Measurements from ENCODE around the gene PATE2. TPM values are rescaled to one million over a fixed set of nuclear protein-coding genes. Genes with fewer than 3 reads are reported as not detected.

The PATE2 gene
- total RNA-seq (2016; rRNA removed; fragmentation: Illumina TruSeq; extraction: Trizol) (not detected in 2 replicates), polyA plus RNA-seq (2011; rRNA removed) (not detected in 2 replicates), polyA minus RNA-seq (2011; rRNA and poly(A)+ RNA removed; ENCODE audit: low replicate concordance) (not detected in 2 replicates), Bru-seq, nascent RNA (not detected), BruChase-seq, experiment 1, labeled RNA remaining after a 6-hour chase (not detected), BruChase-seq, experiment 2, labeled RNA remaining after a 2-hour chase (percentile 21 among the genes with signal in this experiment)
- total RNA-seq (2016; cell fraction: cytosol; rRNA removed; fragmentation: Illumina TruSeq; extraction: Trizol; ENCODE audit: low read depth): not detected in 2 replicates
- not detected in 2 replicates for total RNA-seq (2016; cell fraction: insoluble cytoplasmic fraction; rRNA removed; fragmentation: Illumina TruSeq; extraction: Trizol)
- not detected in 2 replicates for total RNA-seq (2016; cell fraction: membrane; rRNA removed; fragmentation: Illumina TruSeq; extraction: Trizol)
- not detected in 2 replicates for total RNA-seq (2016; cell fraction: nucleus; rRNA removed; fragmentation: Illumina TruSeq; extraction: Trizol)
- polyA plus RNA-seq (2011; cell fraction: cytosol; rRNA removed): not detected in 2 replicates
- polyA plus RNA-seq (2011; cell fraction: nucleus; rRNA removed): not detected in 2 replicates
- polyA plus RNA-seq (2012): not detected in 2 replicates
- not detected in 2 replicates for polyA plus RNA-seq (2016; cell fraction: cytosol; fragmentation: Illumina TruSeq; extraction: Trizol; ENCODE audit: low read depth)
- not detected in 2 replicates for polyA plus RNA-seq (2016; cell fraction: insoluble cytoplasmic fraction; fragmentation: Illumina TruSeq; extraction: Trizol; ENCODE audit: low read depth)
- not detected in 2 replicates for polyA plus RNA-seq (2016; cell fraction: membrane; fragmentation: Illumina TruSeq; extraction: Trizol; ENCODE audit: low read depth)
- not detected in 2 replicates for polyA plus RNA-seq (2016; cell fraction: nucleus; fragmentation: Illumina TruSeq; extraction: Trizol; ENCODE audit: insufficient read depth, low read depth)
- polyA minus RNA-seq (2011; cell fraction: cytosol; rRNA and poly(A)+ RNA removed): not detected in 2 replicates
- polyA minus RNA-seq (2011; cell fraction: nucleus; rRNA and poly(A)+ RNA removed): not detected in 2 replicates
- long read RNA-seq, experiment 1: 0 reads
- long read RNA-seq, experiment 2: 0 reads

- Histone ChIP-seq H2AFZ (ENCODE audit: low read length) (no peak within 1 kb of the TSS), H3K4me1 (ENCODE audit: insufficient read depth, low read length) (no peaks in the 10 kb centered on the region), H3K36me3 (replicated peaks in 1 of 2; ENCODE audit: control insufficient read depth in 1 of 2, insufficient read depth in 2 of 2, low read length in 2 of 2) (no peaks in the 10 kb centered on the region), H3K79me2 (ENCODE audit: insufficient read depth, low read length) (no peaks in the 10 kb centered on the region), H4K20me1 (ENCODE audit: insufficient read depth, low read length) (no peaks in the 10 kb centered on the region), H3K4me2 (ENCODE audit: low read depth, low read length) (no peak within 1 kb of the TSS), H3K27ac (ENCODE audit: extremely low read length, insufficient read depth, low read length) (no peak within 1 kb of the TSS), H3K27me3 (ENCODE audit: control insufficient read depth in 1 of 2, insufficient read depth in 2 of 2, low read length in 2 of 2) (no peaks in the 10 kb centered on the region), H3K4me3 (replicated peaks in 1 of 3; ENCODE audit: insufficient read depth in 1 of 3, low read depth in 2 of 3, low read length in 3 of 3) (no peak within 1 kb of the TSS), H3K9ac (ENCODE audit: insufficient read depth, low read depth, low read length) (no peak within 1 kb of the TSS), H3K9me3 (ENCODE audit: low read length) (no peaks in the 10 kb centered on the region)
- FAIRE-seq (no peak), ATAC-seq (no peak), DNase-seq (ENCODE audit: low spot score) (no peak)
- in situ Hi-C loops (cut with HindIII; ENCODE audit: extremely low pct_ligation_motif_present, low pct_unique_long_range_greater_than_20kb): no loop called here
- intact Hi-C loops (cut with micrococcal nuclease; ENCODE audit: unreplicated experiment): no loop called here
- BruUV-seq (replicated peaks): no TSS peak
- ChIA-PET CTCF (ENCODE audit: low intra/inter-chr PET ratio, low total read pairs) (no interaction called here), POLR2A (no interaction called here)
- TF ChIP-seq ZNF510 (CRISPR knock-in tag; IDR thresholded peaks at IDR 0.05; ENCODE audit: low read depth): no peak
- TF ChIP-seq, protein P1, sequence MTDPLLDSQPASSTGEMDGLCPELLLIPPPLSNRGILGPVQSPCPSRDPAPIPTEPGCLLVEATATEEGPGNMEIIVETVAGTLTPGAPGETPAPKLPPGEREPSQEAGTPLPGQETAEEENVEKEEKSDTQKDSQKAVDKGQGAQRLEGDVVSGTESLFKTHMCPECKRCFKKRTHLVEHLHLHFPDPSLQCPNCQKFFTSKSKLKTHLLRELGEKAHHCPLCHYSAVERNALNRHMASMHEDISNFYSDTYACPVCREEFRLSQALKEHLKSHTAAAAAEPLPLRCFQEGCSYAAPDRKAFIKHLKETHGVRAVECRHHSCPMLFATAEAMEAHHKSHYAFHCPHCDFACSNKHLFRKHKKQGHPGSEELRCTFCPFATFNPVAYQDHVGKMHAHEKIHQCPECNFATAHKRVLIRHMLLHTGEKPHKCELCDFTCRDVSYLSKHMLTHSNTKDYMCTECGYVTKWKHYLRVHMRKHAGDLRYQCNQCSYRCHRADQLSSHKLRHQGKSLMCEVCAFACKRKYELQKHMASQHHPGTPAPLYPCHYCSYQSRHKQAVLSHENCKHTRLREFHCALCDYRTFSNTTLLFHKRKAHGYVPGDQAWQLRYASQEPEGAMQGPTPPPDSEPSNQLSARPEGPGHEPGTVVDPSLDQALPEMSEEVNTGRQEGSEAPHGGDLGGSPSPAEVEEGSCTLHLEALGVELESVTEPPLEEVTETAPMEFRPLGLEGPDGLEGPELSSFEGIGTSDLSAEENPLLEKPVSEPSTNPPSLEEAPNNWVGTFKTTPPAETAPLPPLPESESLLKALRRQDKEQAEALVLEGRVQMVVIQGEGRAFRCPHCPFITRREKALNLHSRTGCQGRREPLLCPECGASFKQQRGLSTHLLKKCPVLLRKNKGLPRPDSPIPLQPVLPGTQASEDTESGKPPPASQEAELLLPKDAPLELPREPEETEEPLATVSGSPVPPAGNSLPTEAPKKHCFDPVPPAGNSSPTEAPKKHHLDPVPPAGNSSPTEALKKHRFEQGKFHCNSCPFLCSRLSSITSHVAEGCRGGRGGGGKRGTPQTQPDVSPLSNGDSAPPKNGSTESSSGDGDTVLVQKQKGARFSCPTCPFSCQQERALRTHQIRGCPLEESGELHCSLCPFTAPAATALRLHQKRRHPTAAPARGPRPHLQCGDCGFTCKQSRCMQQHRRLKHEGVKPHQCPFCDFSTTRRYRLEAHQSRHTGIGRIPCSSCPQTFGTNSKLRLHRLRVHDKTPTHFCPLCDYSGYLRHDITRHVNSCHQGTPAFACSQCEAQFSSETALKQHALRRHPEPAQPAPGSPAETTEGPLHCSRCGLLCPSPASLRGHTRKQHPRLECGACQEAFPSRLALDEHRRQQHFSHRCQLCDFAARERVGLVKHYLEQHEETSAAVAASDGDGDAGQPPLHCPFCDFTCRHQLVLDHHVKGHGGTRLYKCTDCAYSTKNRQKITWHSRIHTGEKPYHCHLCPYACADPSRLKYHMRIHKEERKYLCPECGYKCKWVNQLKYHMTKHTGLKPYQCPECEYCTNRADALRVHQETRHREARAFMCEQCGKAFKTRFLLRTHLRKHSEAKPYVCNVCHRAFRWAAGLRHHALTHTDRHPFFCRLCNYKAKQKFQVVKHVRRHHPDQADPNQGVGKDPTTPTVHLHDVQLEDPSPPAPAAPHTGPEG (CRISPR knock-in tag; IDR thresholded peaks at IDR 0.05): no peak
- TF ChIP-seq PHF5A (CRISPR knock-in tag; IDR thresholded peaks at IDR 0.05; ENCODE audit: low read depth, unreplicated experiment): no peak
- no peak for TF ChIP-seq MTA3 (CRISPR knock-in tag; IDR thresholded peaks at IDR 0.05)
- TF ChIP-seq, protein P2, sequence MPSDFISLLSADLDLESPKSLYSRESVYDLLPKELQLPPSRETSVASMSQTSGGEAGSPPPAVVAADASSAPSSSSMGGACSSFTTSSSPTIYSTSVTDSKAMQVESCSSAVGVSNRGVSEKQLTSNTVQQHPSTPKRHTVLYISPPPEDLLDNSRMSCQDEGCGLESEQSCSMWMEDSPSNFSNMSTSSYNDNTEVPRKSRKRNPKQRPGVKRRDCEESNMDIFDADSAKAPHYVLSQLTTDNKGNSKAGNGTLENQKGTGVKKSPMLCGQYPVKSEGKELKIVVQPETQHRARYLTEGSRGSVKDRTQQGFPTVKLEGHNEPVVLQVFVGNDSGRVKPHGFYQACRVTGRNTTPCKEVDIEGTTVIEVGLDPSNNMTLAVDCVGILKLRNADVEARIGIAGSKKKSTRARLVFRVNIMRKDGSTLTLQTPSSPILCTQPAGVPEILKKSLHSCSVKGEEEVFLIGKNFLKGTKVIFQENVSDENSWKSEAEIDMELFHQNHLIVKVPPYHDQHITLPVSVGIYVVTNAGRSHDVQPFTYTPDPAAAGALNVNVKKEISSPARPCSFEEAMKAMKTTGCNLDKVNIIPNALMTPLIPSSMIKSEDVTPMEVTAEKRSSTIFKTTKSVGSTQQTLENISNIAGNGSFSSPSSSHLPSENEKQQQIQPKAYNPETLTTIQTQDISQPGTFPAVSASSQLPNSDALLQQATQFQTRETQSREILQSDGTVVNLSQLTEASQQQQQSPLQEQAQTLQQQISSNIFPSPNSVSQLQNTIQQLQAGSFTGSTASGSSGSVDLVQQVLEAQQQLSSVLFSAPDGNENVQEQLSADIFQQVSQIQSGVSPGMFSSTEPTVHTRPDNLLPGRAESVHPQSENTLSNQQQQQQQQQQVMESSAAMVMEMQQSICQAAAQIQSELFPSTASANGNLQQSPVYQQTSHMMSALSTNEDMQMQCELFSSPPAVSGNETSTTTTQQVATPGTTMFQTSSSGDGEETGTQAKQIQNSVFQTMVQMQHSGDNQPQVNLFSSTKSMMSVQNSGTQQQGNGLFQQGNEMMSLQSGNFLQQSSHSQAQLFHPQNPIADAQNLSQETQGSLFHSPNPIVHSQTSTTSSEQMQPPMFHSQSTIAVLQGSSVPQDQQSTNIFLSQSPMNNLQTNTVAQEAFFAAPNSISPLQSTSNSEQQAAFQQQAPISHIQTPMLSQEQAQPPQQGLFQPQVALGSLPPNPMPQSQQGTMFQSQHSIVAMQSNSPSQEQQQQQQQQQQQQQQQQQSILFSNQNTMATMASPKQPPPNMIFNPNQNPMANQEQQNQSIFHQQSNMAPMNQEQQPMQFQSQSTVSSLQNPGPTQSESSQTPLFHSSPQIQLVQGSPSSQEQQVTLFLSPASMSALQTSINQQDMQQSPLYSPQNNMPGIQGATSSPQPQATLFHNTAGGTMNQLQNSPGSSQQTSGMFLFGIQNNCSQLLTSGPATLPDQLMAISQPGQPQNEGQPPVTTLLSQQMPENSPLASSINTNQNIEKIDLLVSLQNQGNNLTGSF (CRISPR knock-in tag; IDR thresholded peaks at IDR 0.05): no peak
- no peak for TF ChIP-seq ZNF841 (CRISPR knock-in tag; IDR thresholded peaks at IDR 0.05; ENCODE audit: borderline replicate concordance)
- no peak for TF ChIP-seq ZNF263 (CRISPR knock-in tag; IDR thresholded peaks at IDR 0.05)
- no peak for TF ChIP-seq SYNCRIP (IDR thresholded peaks at IDR 0.05; ENCODE audit: insufficient read depth, low read depth, low read length)
Measured at GRCh38 chr11:125778728-125779127, at the start of gene PATE2. PATE2 (minus strand) TSS chr11:125778828; CDS start chr11:125778773, 55 bp downstream.

Data from HepG2 (cell line).